B cell (primary cell): ENCODE data around the gene ANTXRL. TPM values are rescaled to one million over a fixed set of nuclear protein-coding genes. Genes with fewer than 3 reads are reported as not detected.

Source experiments
- ATAC-seq: fragments of 200-7000 bp; cut with Tn5 transposase; one replicate; pipeline ENCODE4 v1.10.0; 2021; ENCODE audit warnings: low read depth, mild to moderate bottlenecking, moderate number of reproducible peaks, moderate library complexity
- CTCF ChIA-PET: fragments of 350-600 bp; sonication (Branson Sonifier 250); formaldehyde crosslinking; loops from one replicate; lab custom pipeline; 2021; ENCODE audit warnings: antibody characterized with exemption, inconsistent platforms; lab: Charles Lee
- POLR2A ChIA-PET: fragments of 350-600 bp; sonication (Branson Sonifier 250); formaldehyde crosslinking; loops from one replicate; lab custom pipeline; 2021; ENCODE audit warnings: antibody characterized with exemption; lab: Charles Lee
- DNase-seq: peaks from one replicate; pipeline ENCODE4 v3.0.0; 2013
- H2AFZ ChIP-seq: 2 replicates; pipeline ENCODE4 v1.6.1; 2012; ENCODE audit warnings: mild to moderate bottlenecking, low read depth, low read length; ENCODE audit not compliant: insufficient read depth, poor library complexity, severe bottlenecking
- H3K27ac ChIP-seq, 2 donors: 1 replicate in 1 of 2; 2 replicates in 1 of 2; pipeline ENCODE4 v1.5.1; 2012 to 2013; ENCODE audit warnings: low read length in 2 of 2, mild to moderate bottlenecking in 2 of 2, moderate library complexity in 1 of 2
- H3K27me3 ChIP-seq, 4 experiments: fragments of 200-600 bp in 1 of 4; sonication (generic) in 1 of 4; replicated peaks in 1 of 4; 1 replicate in 2 of 4; 2 replicates in 2 of 4; pipeline versions ENCODE4 v1.6.1 to v1.7.0; 2013 to 2016; ENCODE audit warnings: low read length in 3 of 4, mild to moderate bottlenecking in 2 of 4, mixed read lengths in 1 of 4, moderate library complexity in 1 of 4; ENCODE audit not compliant: insufficient read depth in 4 of 4, control insufficient read depth in 3 of 4; ENCODE audit errors: control extremely low read depth in 1 of 4
- H3K36me3 ChIP-seq, 2 experiments: replicated peaks in 1 of 2; 1 replicate in 1 of 2; 2 replicates in 1 of 2; pipeline versions ENCODE4 v1.6.1 to v1.7.1; 2013; ENCODE audit warnings: low read length in 1 of 2; ENCODE audit not compliant: insufficient read depth in 2 of 2, control insufficient read depth in 1 of 2; ENCODE audit errors: control extremely low read depth in 1 of 2, extremely low read depth in 1 of 2
- H3K4me1 ChIP-seq, 2 donors: fragments of 200-600 bp in 1 of 2; sonication (generic) in 1 of 2; 1 replicate in 1 of 2; 2 replicates in 1 of 2; pipeline versions ENCODE4 v1.5.1 to v1.6.1; 2013 to 2017; ENCODE audit warnings: low read length in 2 of 2; ENCODE audit not compliant: control insufficient read depth in 2 of 2, insufficient read depth in 2 of 2
- H3K4me2 ChIP-seq: replicated peaks from 2 replicates; pipeline ENCODE3; 2012; ENCODE audit warnings: mild to moderate bottlenecking, low read depth, low read length; ENCODE audit not compliant: poor library complexity, severe bottlenecking
- H3K4me3 ChIP-seq, 5 experiments: fragments of 200-600 bp in 1 of 5; sonication (generic) in 1 of 5; 1 replicate in 3 of 5; 2 replicates in 2 of 5; pipeline versions ENCODE4 v1.5.1 to v1.7.0; 2011 to 2016; ENCODE audit warnings: low read length in 4 of 5, mild to moderate bottlenecking in 4 of 5, low read depth in 2 of 5, control low read depth in 1 of 5, moderate library complexity in 1 of 5; ENCODE audit not compliant: insufficient read depth in 1 of 5; ENCODE audit errors: control extremely low read depth in 1 of 5, extremely low read depth in 1 of 5
- H3K79me2 ChIP-seq: fragments of 200-600 bp; sonication (generic); one replicate; pipeline ENCODE4 v1.6.0; 2016; ENCODE audit warnings: low read length; ENCODE audit not compliant: control insufficient read depth, insufficient read depth
- H3K9ac ChIP-seq: fragments of 200-600 bp; sonication (generic); 2 replicates; pipeline ENCODE4 v1.6.1; 2017; ENCODE audit warnings: mild to moderate bottlenecking, low read length, moderate library complexity
- H3K9me3 ChIP-seq, 3 donors: one replicate each; pipeline versions ENCODE4 v1.6.1 to v1.7.1; 2013; ENCODE audit warnings: low read length in 2 of 3; ENCODE audit not compliant: control insufficient read depth in 2 of 3, insufficient read depth in 1 of 3; ENCODE audit errors: control extremely low read depth in 1 of 3
- H4K20me1 ChIP-seq: 2 replicates; pipeline ENCODE4 v1.6.0; 2012; ENCODE audit warnings: mild to moderate bottlenecking, low read length; ENCODE audit not compliant: insufficient read depth, control insufficient read depth, poor library complexity, severe bottlenecking
- H3K27ac Mint-ChIP-seq: one replicate; pipeline ENCODE4 v1.8.0; 2021; ENCODE audit warnings: mixed read lengths
- H3K27me3 Mint-ChIP-seq: one replicate; pipeline ENCODE4 v1.8.0; 2021; ENCODE audit warnings: mixed read lengths
- H3K4me1 Mint-ChIP-seq: one replicate; pipeline ENCODE4 v1.8.0; 2021; ENCODE audit warnings: mixed read lengths
- H3K4me3 Mint-ChIP-seq: one replicate; pipeline ENCODE4 v1.8.0; 2021; ENCODE audit warnings: mixed read lengths
- H3K9me3 Mint-ChIP-seq: one replicate; pipeline ENCODE4 v1.8.0; 2022; ENCODE audit warnings: mixed read lengths; ENCODE audit not compliant: insufficient read depth
- EZH2 ChIP-seq: IDR thresholded peaks from 2 replicates; pipeline ENCODE4 v1.6.1; 2012; ENCODE audit warnings: borderline replicate concordance, low read depth, mild to moderate bottlenecking, moderate library complexity, low read length; ENCODE audit not compliant: insufficient read depth, poor library complexity, severe bottlenecking
- WGBS: methylation state at CpG from one replicate; pipeline ENCODE4 v1.1.5; 2013; ENCODE audit warnings: missing lambda C conversion rate; ENCODE audit not compliant: insufficient coverage; 5-methylcytosine and 5-hydroxymethylcytosine counted together
- intact Hi-C: fragments of 100-400 bp; cut with micrococcal nuclease; formaldehyde crosslinking; loops from one replicate; pipeline ENCODE4 v1.10.0; 2022
- polyA plus RNA-seq: library from polyadenylated mRNA; depleted of rRNA; stranded (reverse); fragments of >200 nt; gene quantifications from 2 replicates; pipeline ENCODE4 v1.2.3, GENCODE V29; 2012
- total RNA-seq, 2 donors: library from RNA; stranded (reverse); fragments of 120-200 nt in 1 of 2; gene quantifications; 1 replicate in 1 of 2; 2 replicates in 1 of 2; pipeline versions ENCODE4 v1.2.3 to v1.2.4, GENCODE V29; 2013 to 2022
- TF ChIP-seq, protein P1 (sequence below): fragments of 200-600 bp; IDR thresholded peaks from one replicate; pipeline ENCODE4 v1.8.0; 2022; ENCODE audit warnings: antibody characterized with exemption, mild to moderate bottlenecking

The ANTXRL gene
- total and polyA plus RNA-seq, 2 donors (not counting 1 experiment from before 2014, with no cell fraction given) = not detected

DNA sequence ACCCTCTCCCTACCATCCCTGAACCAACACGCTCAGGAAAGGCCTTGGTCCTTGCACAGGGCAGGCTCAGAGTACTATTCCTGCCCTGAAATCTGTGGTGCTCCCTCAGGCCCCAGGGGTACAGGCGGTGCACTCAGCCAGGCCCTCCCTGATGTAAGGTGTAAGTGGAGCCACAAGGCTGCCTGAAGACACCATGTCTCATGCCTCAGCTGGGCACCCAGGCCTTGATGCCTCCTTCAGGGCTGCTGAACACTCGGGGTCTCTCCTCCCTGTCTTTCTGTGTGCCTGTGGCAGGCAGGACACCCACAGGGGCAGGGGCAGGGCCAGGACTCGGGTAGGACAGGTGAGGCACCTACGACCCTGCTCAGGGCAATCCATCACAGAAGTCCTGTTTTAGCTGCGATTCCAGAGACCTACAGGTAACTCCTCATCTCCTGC lies 22.9 kb upstream of the ANTXRL start:
- Mint-ChIP-seq H3K4me1 (peaks cover 2% of the 10 kb centered on the region), H3K27ac (no peak overlapping the region), H3K9me3 (no peaks in the 10 kb centered on the region), H3K4me3 (no peak overlapping the region), H3K27me3 (no peaks in the 10 kb centered on the region)
- no peak overlapping the region for H3K4me3 ChIP-seq
- POLR2A ChIA-PET = no interaction called here
- no peaks in the 10 kb centered on the region for H3K27me3 ChIP-seq
- H3K36me3 ChIP-seq = peaks cover 0 to 12% of the 10 kb centered on the region in 2 experiments
- no peak overlapping the region for H3K9ac ChIP-seq
- 86% methylated on average over 5 of the region's 6 CpGs for WGBS
- H2AFZ ChIP-seq = no peak overlapping the region
- intact Hi-C loops = no loop called here
- TF ChIP-seq EZH2 = no peak
- TF ChIP-seq, protein P1, sequence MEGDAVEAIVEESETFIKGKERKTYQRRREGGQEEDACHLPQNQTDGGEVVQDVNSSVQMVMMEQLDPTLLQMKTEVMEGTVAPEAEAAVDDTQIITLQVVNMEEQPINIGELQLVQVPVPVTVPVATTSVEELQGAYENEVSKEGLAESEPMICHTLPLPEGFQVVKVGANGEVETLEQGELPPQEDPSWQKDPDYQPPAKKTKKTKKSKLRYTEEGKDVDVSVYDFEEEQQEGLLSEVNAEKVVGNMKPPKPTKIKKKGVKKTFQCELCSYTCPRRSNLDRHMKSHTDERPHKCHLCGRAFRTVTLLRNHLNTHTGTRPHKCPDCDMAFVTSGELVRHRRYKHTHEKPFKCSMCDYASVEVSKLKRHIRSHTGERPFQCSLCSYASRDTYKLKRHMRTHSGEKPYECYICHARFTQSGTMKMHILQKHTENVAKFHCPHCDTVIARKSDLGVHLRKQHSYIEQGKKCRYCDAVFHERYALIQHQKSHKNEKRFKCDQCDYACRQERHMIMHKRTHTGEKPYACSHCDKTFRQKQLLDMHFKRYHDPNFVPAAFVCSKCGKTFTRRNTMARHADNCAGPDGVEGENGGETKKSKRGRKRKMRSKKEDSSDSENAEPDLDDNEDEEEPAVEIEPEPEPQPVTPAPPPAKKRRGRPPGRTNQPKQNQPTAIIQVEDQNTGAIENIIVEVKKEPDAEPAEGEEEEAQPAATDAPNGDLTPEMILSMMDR = no peak
- no peak for DNase-seq
- no peaks in the 10 kb centered on the region for H4K20me1 ChIP-seq
- peaks cover 29 to 35% of the 10 kb centered on the region in 2 donors for H3K4me1 ChIP-seq
- no peaks in the 10 kb centered on the region for H3K9me3 ChIP-seq
- no peak overlapping the region for H3K27ac ChIP-seq
- ATAC-seq = no peak
- CTCF ChIA-PET = no interaction called here
- peaks cover 31% of the 10 kb centered on the region for H3K79me2 ChIP-seq
- H3K4me2 ChIP-seq = no peak overlapping the region

DNA sequence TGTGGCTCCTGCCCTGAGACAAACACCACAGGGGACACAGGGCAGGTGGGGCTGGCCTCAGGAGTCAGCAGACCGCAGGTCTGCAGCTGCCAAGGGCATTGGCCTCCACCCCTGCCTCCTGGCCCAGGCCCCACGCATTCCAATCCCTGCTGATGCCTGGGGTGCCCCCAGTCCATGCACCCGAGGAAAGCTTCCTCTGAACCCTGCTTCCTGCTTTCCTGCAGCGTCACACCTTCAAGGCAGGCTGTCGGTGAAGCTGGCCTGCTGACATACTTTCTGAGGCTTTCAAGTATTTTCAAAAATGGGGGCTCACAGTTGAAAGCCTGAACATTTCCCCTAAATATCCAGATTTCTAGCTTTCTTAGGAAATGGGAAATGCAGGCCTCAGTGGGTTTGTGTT lies 22.5 kb upstream of the ANTXRL start:
- H3K79me2 ChIP-seq = peaks cover 36% of the 10 kb centered on the region
- H3K4me3 ChIP-seq = no peak overlapping the region
- H3K4me1 ChIP-seq = peaks cover 34 to 39% of the 10 kb centered on the region in 2 donors
- no peak for DNase-seq
- H3K9me3 ChIP-seq = no peaks in the 10 kb centered on the region
- no peaks in the 10 kb centered on the region for H4K20me1 ChIP-seq
- Mint-ChIP-seq H3K9me3 (no peaks in the 10 kb centered on the region), H3K4me1 (peaks cover 2% of the 10 kb centered on the region), H3K27ac (no peak overlapping the region), H3K27me3 (no peaks in the 10 kb centered on the region), H3K4me3 (no peak overlapping the region)
- no peak overlapping the region for H3K4me2 ChIP-seq
- intact Hi-C loops = no loop called here
- no peak for ATAC-seq
- TF ChIP-seq, protein P1 = no peak
- TF ChIP-seq EZH2 = no peak
- 88% methylated on average over 5 of the region's 5 CpGs for WGBS
- H3K9ac ChIP-seq = no peak overlapping the region
- no peak overlapping the region for H3K27ac ChIP-seq
- H2AFZ ChIP-seq = no peak overlapping the region
- POLR2A ChIA-PET = no interaction called here
- CTCF ChIA-PET = no interaction called here
- peaks cover 0 to 12% of the 10 kb centered on the region in 2 experiments for H3K36me3 ChIP-seq
- H3K27me3 ChIP-seq = no peaks in the 10 kb centered on the region
